Measurements from ENCODE around the gene COL19A1.

DNA sequence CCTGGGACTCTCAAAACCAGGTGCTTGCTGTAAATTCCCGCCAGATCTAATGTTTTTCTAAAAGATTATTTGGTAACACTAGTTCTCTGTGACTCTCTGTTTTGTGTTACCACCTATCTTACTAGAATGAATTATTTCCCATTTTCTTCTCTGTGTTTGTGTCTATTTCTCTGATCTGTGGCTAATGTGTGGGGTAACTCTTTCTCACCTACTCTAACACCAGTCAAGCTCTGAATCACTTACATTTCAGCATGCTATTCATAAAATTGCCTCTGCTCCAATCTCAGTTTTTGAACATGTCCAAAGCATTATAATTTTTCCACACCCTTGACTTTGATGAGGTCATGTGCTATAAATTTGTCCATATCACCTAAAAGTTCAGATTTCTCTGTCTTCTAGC lies 23.2 kb upstream of the COL19A1 start:
- TF ChIP-seq, protein P1, sequence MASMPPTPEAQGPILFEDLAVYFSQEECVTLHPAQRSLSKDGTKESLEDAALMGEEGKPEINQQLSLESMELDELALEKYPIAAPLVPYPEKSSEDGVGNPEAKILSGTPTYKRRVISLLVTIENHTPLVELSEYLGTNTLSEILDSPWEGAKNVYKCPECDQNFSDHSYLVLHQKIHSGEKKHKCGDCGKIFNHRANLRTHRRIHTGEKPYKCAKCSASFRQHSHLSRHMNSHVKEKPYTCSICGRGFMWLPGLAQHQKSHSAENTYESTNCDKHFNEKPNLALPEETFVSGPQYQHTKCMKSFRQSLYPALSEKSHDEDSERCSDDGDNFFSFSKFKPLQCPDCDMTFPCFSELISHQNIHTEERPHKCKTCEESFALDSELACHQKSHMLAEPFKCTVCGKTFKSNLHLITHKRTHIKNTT (CRISPR knock-in tag; IDR thresholded peaks at IDR 0.05) = no peak
- TF ChIP-seq POGZ (CRISPR knock-in tag; IDR thresholded peaks at IDR 0.05) (no peak), ZBTB44 (CRISPR knock-in tag; IDR thresholded peaks at IDR 0.05) (no peak), SETDB1 (CRISPR knock-in tag; IDR thresholded peaks at IDR 0.05; ENCODE audit: borderline replicate concordance) (no peak), MATR3 (CRISPR knock-in tag; IDR thresholded peaks at IDR 0.05) (no peak)
